Measurements from ENCODE around the gene MSRB3.

The MSRB3 gene

GRCh38 chr12:65343801-65344200 is 65.3 kb downstream of the MSRB3 start:
- Histone ChIP-seq H3K9ac (ENCODE audit: low read length) (no peak overlapping the region), H3K9me3 (ENCODE audit: control insufficient read depth, insufficient read depth, low read depth, low read length) (no peaks in the 10 kb centered on the region), H3K27me3 (ENCODE audit: control insufficient read depth, insufficient read depth, low read length) (no peaks in the 10 kb centered on the region), H3K4me3 (ENCODE audit: low read depth, low read length) (no peak overlapping the region), H3K27ac (ENCODE audit: low read depth, low read length) (no peak overlapping the region), H3K36me3 (ENCODE audit: control insufficient read depth, insufficient read depth, low read length) (no peaks in the 10 kb centered on the region), H3K4me1 (ENCODE audit: control insufficient read depth, insufficient read depth, low read length) (no peaks in the 10 kb centered on the region)

GRCh38 chr12:65355461-65355860 is 77.0 kb downstream of the MSRB3 start:
- no peaks in the 10 kb centered on the region for H3K27me3 ChIP-seq (ENCODE audit: control insufficient read depth, insufficient read depth, low read length)
- no peak overlapping the region for H3K9ac ChIP-seq (ENCODE audit: low read length)

GRCh38 chr12:65362234-65363031 is 84.0 kb downstream of the MSRB3 start:
- H3K4me3 ChIP-seq (ENCODE audit: low read depth, low read length): no peak overlapping the region

More at GRCh38 chr12:65355461-65355860, 77.0 kb downstream of the MSRB3 start:
- H3K36me3 ChIP-seq (ENCODE audit: control insufficient read depth, insufficient read depth, low read length): no peaks in the 10 kb centered on the region
- H3K9me3 ChIP-seq (ENCODE audit: control insufficient read depth, insufficient read depth, low read depth, low read length): no peaks in the 10 kb centered on the region
- no peak overlapping the region for H3K4me3 ChIP-seq (ENCODE audit: low read depth, low read length)
- no peaks in the 10 kb centered on the region; the same call in 1 of the 2 replicates for H3K4me1 ChIP-seq (ENCODE audit: control insufficient read depth, insufficient read depth, low read length)
- no peak overlapping the region for H3K27ac ChIP-seq (ENCODE audit: low read depth, low read length)

GRCh38 chr12:65364046-65364445 is 85.6 kb downstream of the MSRB3 start:
- no peak overlapping the region for H3K27ac ChIP-seq (ENCODE audit: low read depth, low read length)
- no peaks in the 10 kb centered on the region for H3K27me3 ChIP-seq (ENCODE audit: control insufficient read depth, insufficient read depth, low read length)
- no peaks in the 10 kb centered on the region for H3K36me3 ChIP-seq (ENCODE audit: control insufficient read depth, insufficient read depth, low read length)
- H3K4me1 ChIP-seq (ENCODE audit: control insufficient read depth, insufficient read depth, low read length): peaks cover 11% of the 10 kb centered on the region
- H3K4me3 ChIP-seq (ENCODE audit: low read depth, low read length): no peak overlapping the region
- no peaks in the 10 kb centered on the region for H3K9me3 ChIP-seq (ENCODE audit: control insufficient read depth, insufficient read depth, low read depth, low read length)
- H3K9ac ChIP-seq (ENCODE audit: low read length): no peak overlapping the region

More at GRCh38 chr12:65362234-65363031, 84.0 kb downstream of the MSRB3 start:
- no peak overlapping the region for H3K9ac ChIP-seq (ENCODE audit: low read length)
- no peaks in the 10 kb centered on the region for H3K27me3 ChIP-seq (ENCODE audit: control insufficient read depth, insufficient read depth, low read length)
- peaks cover 11% of the 10 kb centered on the region for H3K4me1 ChIP-seq (ENCODE audit: control insufficient read depth, insufficient read depth, low read length)
- H3K27ac ChIP-seq (ENCODE audit: low read depth, low read length): no peak overlapping the region
- H3K36me3 ChIP-seq (ENCODE audit: control insufficient read depth, insufficient read depth, low read length): no peaks in the 10 kb centered on the region
- H3K9me3 ChIP-seq (ENCODE audit: control insufficient read depth, insufficient read depth, low read depth, low read length): no peaks in the 10 kb centered on the region

- H3K4me1 ChIP-seq (ENCODE audit: control insufficient read depth, insufficient read depth, low read length): peaks cover 7% of the 10 kb centered on the region
- H3K4me3 ChIP-seq (ENCODE audit: low read depth, low read length): no peak overlapping the region
- no peaks in the 10 kb centered on the region for H3K36me3 ChIP-seq (ENCODE audit: control insufficient read depth, insufficient read depth, low read length)
- H3K9me3 ChIP-seq (ENCODE audit: control insufficient read depth, insufficient read depth, low read depth, low read length): no peaks in the 10 kb centered on the region
- no peak overlapping the region for H3K9ac ChIP-seq (ENCODE audit: low read length)
- H3K27ac ChIP-seq (ENCODE audit: low read depth, low read length): no peak overlapping the region
- no peaks in the 10 kb centered on the region for H3K27me3 ChIP-seq (ENCODE audit: control insufficient read depth, insufficient read depth, low read length)
Observed at GRCh38 chr12:65367396-65367795, 88.9 kb downstream of the MSRB3 start.

GRCh38 chr12:65368055-65368454 is 89.6 kb downstream of the MSRB3 start:
- Histone ChIP-seq H3K36me3 (ENCODE audit: control insufficient read depth, insufficient read depth, low read length) (no peaks in the 10 kb centered on the region), H3K9ac (ENCODE audit: low read length) (no peak overlapping the region), H3K27ac (ENCODE audit: low read depth, low read length) (no peak overlapping the region), H3K27me3 (ENCODE audit: control insufficient read depth, insufficient read depth, low read length) (no peaks in the 10 kb centered on the region), H3K4me3 (ENCODE audit: low read depth, low read length) (no peak overlapping the region), H3K4me1 (ENCODE audit: control insufficient read depth, insufficient read depth, low read length) (peaks cover under 1% of the 10 kb centered on the region; the same call in 1 of the 2 replicates), H3K9me3 (ENCODE audit: control insufficient read depth, insufficient read depth, low read depth, low read length) (no peaks in the 10 kb centered on the region)

- H3K27ac ChIP-seq (ENCODE audit: low read depth, low read length): no peak overlapping the region
- no peaks in the 10 kb centered on the region for H3K9me3 ChIP-seq (ENCODE audit: control insufficient read depth, insufficient read depth, low read depth, low read length)
- no peaks in the 10 kb centered on the region for H3K4me1 ChIP-seq (ENCODE audit: control insufficient read depth, insufficient read depth, low read length)
- no peaks in the 10 kb centered on the region for H3K36me3 ChIP-seq (ENCODE audit: control insufficient read depth, insufficient read depth, low read length)
- no peak overlapping the region for H3K4me3 ChIP-seq (ENCODE audit: low read depth, low read length)
- no peaks in the 10 kb centered on the region for H3K27me3 ChIP-seq (ENCODE audit: control insufficient read depth, insufficient read depth, low read length)
- no peak overlapping the region for H3K9ac ChIP-seq (ENCODE audit: low read length)
Observed at GRCh38 chr12:65372574-65372973, 94.1 kb downstream of the MSRB3 start.

DNA sequence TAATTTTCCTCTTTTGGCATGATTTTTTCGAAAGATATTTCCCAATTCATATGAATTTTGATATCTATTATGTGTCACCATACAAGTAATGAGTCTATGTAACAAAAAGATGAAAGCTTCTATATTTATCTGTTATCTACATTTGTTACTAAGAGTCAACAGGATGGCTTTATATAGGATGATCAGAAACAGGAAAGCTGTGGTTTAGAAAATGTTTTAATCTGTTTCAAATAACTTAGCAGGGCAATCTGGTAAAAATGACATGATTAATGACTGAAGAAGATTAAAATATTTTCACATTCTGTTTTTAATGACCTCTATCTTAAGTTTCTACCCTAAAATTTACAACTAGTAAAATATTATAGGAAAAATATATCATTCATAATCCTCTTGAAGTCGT is 105.8 kb downstream of the MSRB3 start:
- no peaks in the 10 kb centered on the region for H3K9me3 ChIP-seq (ENCODE audit: control insufficient read depth, insufficient read depth, low read depth, low read length)
- H3K36me3 ChIP-seq (ENCODE audit: control insufficient read depth, insufficient read depth, low read length): no peaks in the 10 kb centered on the region
- H3K27me3 ChIP-seq (ENCODE audit: control insufficient read depth, insufficient read depth, low read length): no peaks in the 10 kb centered on the region
- H3K9ac ChIP-seq (ENCODE audit: low read length): no peak overlapping the region
- no peak overlapping the region for H3K27ac ChIP-seq (ENCODE audit: low read depth, low read length)
- no peak overlapping the region for H3K4me3 ChIP-seq (ENCODE audit: low read depth, low read length)
- no peaks in the 10 kb centered on the region for H3K4me1 ChIP-seq (ENCODE audit: control insufficient read depth, insufficient read depth, low read length)

GRCh38 chr12:65387396-65387795 is 108.9 kb downstream of the MSRB3 start:
- no peaks in the 10 kb centered on the region for H3K27me3 ChIP-seq (ENCODE audit: control insufficient read depth, insufficient read depth, low read length)
- no peak overlapping the region for H3K4me3 ChIP-seq (ENCODE audit: low read depth, low read length)
- H3K4me1 ChIP-seq (ENCODE audit: control insufficient read depth, insufficient read depth, low read length): no peaks in the 10 kb centered on the region
- no peak overlapping the region for H3K27ac ChIP-seq (ENCODE audit: low read depth, low read length)
- no peaks in the 10 kb centered on the region for H3K9me3 ChIP-seq (ENCODE audit: control insufficient read depth, insufficient read depth, low read depth, low read length)
- H3K9ac ChIP-seq (ENCODE audit: low read length): no peak overlapping the region
- H3K36me3 ChIP-seq (ENCODE audit: control insufficient read depth, insufficient read depth, low read length): no peaks in the 10 kb centered on the region

DNA sequence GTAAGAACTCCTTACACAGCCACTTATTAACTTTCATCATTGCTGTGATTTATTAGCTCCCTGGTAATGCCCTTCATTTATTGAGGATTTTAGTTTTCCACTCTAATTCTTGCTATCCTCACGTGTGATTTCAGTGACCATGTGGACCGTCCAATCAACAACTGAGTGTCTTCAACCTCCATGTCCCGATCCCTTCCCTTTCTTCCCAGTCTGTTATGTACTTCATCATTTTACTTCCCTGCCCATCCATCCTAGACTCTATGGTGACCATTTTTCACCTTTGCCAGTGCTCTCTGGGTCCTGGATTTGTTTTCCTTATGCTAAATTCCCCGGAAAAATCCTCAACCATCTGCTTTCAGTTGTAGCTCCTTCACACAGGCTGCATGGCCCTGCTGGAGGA is 111.0 kb downstream of the MSRB3 start:
- no peaks in the 10 kb centered on the region for H3K27me3 ChIP-seq (ENCODE audit: control insufficient read depth, insufficient read depth, low read length)
- H3K4me3 ChIP-seq (ENCODE audit: low read depth, low read length): no peak overlapping the region
- no peaks in the 10 kb centered on the region for H3K36me3 ChIP-seq (ENCODE audit: control insufficient read depth, insufficient read depth, low read length)
- no peaks in the 10 kb centered on the region for H3K4me1 ChIP-seq (ENCODE audit: control insufficient read depth, insufficient read depth, low read length)
- H3K27ac ChIP-seq (ENCODE audit: low read depth, low read length): no peak overlapping the region
- no peaks in the 10 kb centered on the region; the same call in 1 of the 2 replicates for H3K9me3 ChIP-seq (ENCODE audit: control insufficient read depth, insufficient read depth, low read depth, low read length)
- no peak overlapping the region for H3K9ac ChIP-seq (ENCODE audit: low read length)

- Histone ChIP-seq H3K36me3 (ENCODE audit: control insufficient read depth, insufficient read depth, low read length) (no peaks in the 10 kb centered on the region), H3K9ac (ENCODE audit: low read length) (no peak overlapping the region), H3K27me3 (ENCODE audit: control insufficient read depth, insufficient read depth, low read length) (no peaks in the 10 kb centered on the region), H3K4me1 (ENCODE audit: control insufficient read depth, insufficient read depth, low read length) (no peaks in the 10 kb centered on the region), H3K9me3 (ENCODE audit: control insufficient read depth, insufficient read depth, low read depth, low read length) (peaks cover 2% of the 10 kb centered on the region; the same call in 1 of the 2 replicates), H3K27ac (ENCODE audit: low read depth, low read length) (no peak overlapping the region), H3K4me3 (ENCODE audit: low read depth, low read length) (no peak overlapping the region)
Observed at GRCh38 chr12:65391711-65392110, 113.2 kb downstream of the MSRB3 start.
